GM19023 (cell line): ENCODE data around the gene ZNF232.
A peak's percentile ranks its signal among the peaks of the same experiment; 100 is the strongest.
"Not testable (repeated sequence)": the region's sequence is repeated elsewhere in the genome, so short reads cannot be mapped to it uniquely, and the experiment has no call there.

Experiments used
- ATAC-seq: cut with Tn5 transposase; IDR thresholded peaks from one replicate; pipeline ENCODE4 v1.9.1; 2021; ENCODE audit warnings: mild to moderate bottlenecking, moderate library complexity; ENCODE audit not compliant: unreplicated experiment

Gene ZNF232

GRCh38 chr17:5111402-5112204 is at the start of gene ZNF232:
TSS of gene ZNF232 (minus strand) at chr17:5111878. CDS start at chr17:5111822, 56 bp downstream.
- peak; percentile 79 for ATAC-seq

GRCh38 chr17:5160702-5161101 is 49.0 kb upstream of the ZNF232 start:
- not testable (repeated sequence) for ATAC-seq

GRCh38 chr17:5146122-5146521 is 34.4 kb upstream of the ZNF232 start:
- ATAC-seq: not testable (repeated sequence)

DNA sequence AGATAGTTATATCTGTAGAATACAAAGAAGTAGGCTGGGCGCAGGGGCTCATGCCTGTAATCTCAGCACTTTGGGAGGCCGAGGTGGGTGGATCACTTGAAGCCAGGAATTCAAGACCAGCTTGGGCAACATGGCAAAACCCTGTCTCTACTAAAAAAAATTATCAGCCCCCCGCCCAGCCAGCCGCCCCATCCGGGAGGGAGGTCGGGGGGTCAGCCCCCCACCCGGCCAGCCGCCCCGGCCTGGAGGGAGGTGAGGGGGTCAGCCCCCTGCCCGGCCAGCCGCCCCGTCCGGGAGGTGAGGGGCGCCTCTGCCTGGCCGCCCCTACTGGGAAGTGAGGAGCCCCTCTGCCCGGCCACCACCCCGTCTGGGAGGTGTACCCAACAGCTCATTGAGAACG is 31.2 kb upstream of the ZNF232 start:
- ATAC-seq: not testable (repeated sequence)

- no peak for ATAC-seq
These were observed 27.7 kb upstream of the ZNF232 start for GRCh38 chr17:5139458-5139732.

DNA sequence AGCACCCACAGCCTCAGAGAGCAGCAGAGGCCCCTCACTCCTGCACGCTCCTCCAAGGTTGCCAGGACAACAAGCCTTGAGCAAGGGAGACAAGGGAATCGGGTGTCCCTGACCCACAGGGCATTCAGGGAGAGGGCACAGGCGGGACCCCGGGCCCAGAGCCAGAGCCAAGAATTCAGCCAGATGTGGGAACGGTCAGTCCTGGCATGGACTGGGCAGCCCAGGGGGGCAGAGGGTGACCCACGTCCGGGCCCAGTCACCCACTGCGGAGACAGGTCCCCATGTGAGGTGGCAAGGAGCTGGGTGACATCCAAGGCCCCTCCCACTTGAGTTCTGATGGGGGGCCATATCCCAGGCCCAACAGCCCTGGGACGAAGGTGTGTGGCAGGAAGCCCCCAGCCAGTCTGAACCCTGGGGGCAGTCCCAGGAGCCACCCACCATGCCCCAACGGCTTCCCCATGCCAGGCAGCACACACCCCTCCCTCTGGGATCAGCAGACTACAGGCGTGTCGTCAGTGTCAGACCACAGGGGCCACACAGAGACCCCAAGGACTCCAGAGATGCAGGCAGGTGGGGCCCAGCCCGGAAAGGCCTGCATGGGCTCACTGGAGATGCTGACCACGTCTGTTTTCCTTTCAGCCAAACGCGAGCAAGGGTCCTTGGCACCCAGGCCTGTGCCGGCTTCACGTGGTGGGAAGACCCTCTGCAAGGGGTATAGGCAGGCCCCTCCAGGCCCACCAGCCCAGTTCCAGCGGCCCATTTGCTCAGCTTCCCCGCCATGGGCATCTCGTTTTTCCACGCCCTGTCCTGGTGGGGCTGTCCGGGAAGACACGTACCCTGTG is 27.2 kb upstream of the ZNF232 start:
- no peak for ATAC-seq

- ATAC-seq: not testable (repeated sequence)
These were observed 26.5 kb upstream of the ZNF232 start for GRCh38 chr17:5138198-5138544.

- ATAC-seq: not testable (repeated sequence)
These were observed 26.0 kb upstream of the ZNF232 start for GRCh38 chr17:5137511-5138197.

GRCh38 chr17:5136580-5137412 is 25.1 kb upstream of the ZNF232 start:
- not testable (repeated sequence) for ATAC-seq

- no peak for ATAC-seq
These were observed 24.3 kb upstream of the ZNF232 start for GRCh38 chr17:5135726-5136579.

DNA sequence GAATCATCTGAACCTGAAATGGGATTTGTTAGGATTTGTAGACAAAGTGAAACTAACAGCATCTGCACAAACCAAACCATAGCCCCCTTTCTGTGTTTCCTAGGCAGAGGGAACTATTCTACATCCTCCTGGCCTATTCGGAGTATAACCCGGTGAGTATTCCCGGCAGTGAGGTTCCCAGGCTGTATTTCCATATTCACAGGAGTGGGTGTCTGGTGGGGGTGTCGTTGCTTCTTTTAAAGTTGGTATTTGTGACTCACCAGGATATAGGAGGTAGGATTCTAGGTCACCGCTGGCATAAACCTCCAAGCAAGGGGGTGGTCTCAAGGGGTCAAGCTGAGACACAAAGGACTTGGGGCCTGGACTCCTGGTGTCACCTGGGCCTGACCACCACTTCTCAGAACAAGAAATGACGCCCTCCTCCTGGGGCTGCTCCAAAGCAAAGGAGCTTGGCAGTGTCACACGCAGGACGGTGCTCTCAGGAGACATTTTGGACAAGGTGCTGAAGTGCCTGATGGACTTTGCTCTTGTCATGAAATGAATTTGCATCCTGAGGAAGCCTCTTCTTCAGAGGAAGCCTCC is 23.5 kb upstream of the ZNF232 start:
- not testable (repeated sequence) for ATAC-seq

- not testable (repeated sequence) for ATAC-seq
These were observed 22.9 kb upstream of the ZNF232 start for GRCh38 chr17:5134571-5134970.

GRCh38 chr17:5133961-5134360 is 22.3 kb upstream of the ZNF232 start:
- not testable (repeated sequence) for ATAC-seq

GRCh38 chr17:5133311-5133710 is 21.6 kb upstream of the ZNF232 start:
- ATAC-seq: no peak

DNA sequence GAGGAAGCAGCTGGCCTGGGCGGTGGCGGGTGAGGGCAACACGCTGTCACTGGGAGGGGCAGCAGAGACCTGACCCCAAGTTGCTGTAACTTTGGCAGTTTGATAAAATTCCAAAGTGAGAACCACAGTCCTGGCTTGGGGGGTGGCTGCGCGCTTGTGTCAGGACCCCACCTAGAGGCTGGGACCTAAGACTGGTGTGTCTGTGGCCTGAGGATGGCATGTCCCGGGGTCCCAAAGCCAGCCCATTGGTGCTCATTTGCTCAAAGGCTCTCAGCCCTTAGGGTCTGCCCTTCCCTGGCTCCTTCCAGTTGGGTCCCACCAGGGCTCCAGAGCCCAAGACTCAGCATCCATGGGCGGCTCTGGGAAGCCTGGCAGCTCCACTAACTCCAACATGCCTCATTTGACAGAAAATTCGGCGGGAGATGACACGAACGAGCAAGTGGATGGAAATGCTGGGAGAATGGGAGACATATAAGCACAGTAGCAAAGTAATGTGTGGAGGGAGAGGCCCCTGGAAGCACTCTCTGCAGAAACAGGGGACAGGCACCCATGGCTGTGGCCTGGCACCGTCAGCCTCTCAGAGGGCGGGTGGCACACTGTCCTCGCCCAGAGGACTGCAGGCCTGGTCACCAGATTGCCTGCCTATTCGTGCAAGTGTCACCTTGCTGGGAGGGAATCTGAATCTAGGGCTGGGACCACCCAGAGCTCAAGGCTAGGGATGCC is 21.0 kb upstream of the ZNF232 start:
- ATAC-seq: not testable (repeated sequence)

DNA sequence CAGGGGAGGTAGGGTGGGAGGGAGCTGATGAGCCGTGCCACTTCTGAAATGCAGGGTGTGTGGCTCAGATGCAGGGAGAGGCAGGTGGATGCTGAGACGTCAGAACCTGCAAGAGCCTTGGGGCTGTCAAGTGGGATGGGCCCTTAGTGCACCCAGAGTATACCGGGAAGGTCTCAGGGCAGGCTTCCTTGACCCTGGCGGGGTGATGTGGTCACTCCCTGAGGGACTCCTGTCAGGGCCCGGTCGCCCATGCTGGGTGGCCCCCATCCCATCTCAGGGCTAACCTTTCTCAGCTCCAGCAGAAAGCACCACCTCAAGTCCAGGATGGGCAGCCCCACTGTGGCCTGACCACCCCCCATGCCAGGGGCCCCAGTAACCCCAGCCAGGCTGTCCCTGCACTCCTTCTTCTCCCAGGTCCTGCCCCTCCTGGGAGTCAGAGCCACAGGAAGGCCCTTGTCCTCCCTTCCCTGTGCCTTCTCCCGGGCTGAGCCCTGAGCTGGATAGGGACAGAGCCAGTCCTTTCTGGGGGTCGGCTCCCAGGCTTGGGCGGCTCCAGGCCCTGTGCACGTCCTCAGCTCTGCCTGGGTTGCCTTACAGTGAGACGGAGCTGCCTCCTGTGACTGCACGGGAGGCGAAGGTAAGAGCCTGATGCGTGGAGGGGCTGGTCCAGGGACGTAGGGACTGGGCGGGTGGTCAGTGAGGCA is 20.3 kb upstream of the ZNF232 start:
- ATAC-seq: not testable (repeated sequence)

DNA sequence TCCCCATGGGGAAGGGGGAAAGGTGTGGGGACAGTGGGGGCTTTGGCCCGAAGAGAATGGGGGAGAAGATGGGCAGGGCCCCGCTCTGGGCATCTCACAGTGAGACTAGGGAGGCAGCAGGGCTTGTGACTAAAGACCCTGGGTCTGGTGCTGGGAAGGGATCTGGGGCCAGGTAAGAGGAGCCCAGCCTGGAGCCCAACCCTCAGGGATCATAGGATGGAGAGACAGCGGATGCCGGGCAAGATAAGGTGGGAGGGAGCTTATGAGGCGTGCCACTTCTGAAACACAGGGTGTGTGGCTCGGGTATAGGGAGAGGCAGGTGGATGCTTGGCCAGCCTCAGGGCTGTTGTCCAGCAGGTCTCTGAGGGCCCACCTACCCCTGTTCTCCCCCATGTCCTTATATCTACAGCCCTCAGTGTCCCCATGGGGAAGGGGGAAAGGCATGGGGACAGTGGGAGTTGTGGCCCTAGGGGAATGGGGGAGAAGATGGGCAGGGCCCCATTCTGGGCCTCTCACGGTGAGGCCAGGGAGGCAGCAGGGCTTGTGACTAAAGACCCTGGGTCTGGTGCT is 19.6 kb upstream of the ZNF232 start:
- no peak for ATAC-seq

- not testable (repeated sequence) for ATAC-seq
These were observed 19.0 kb upstream of the ZNF232 start for GRCh38 chr17:5130687-5131086.
